ENCODE results near the gene TMX1. TPM values are rescaled to one million over a fixed set of nuclear protein-coding genes. Genes with fewer than 3 reads are reported as not detected.

Gene TMX1
- total RNA-seq, 1 donor from 2014 or later, result 29.9 TPM

- H3K4me3 Mint-ChIP-seq (ENCODE audit: unreplicated experiment), result no peak overlapping the region
- peaks cover 22% of the 10 kb centered on the region for H3K36me3 Mint-ChIP-seq (ENCODE audit: unreplicated experiment)
- no peak overlapping the region for H3K27ac Mint-ChIP-seq (ENCODE audit: unreplicated experiment)
- H3K27me3 Mint-ChIP-seq (ENCODE audit: unreplicated experiment), result no peaks in the 10 kb centered on the region
- no peak for TF ChIP-seq CTCF (IDR thresholded peaks at IDR 0.05)
- H3K9me3 Mint-ChIP-seq (ENCODE audit: unreplicated experiment), result peaks cover 7% of the 10 kb centered on the region
- no peak for DNase-seq (ENCODE audit: extremely low spot score, unreplicated experiment)
- H3K4me1 Mint-ChIP-seq (ENCODE audit: unreplicated experiment), result no peaks in the 10 kb centered on the region
These were observed 20.2 kb downstream of the TMX1 start for GRCh38 chr14:51260225-51260624.

GRCh38 chr14:51261151-51261550 lies 21.1 kb downstream of the TMX1 start:
- H3K27me3 Mint-ChIP-seq (ENCODE audit: unreplicated experiment), result no peaks in the 10 kb centered on the region
- peaks cover 21% of the 10 kb centered on the region for H3K36me3 Mint-ChIP-seq (ENCODE audit: unreplicated experiment)

GRCh38 chr14:51262868-51263267 lies 22.8 kb downstream of the TMX1 start:
- TF ChIP-seq CTCF (IDR thresholded peaks at IDR 0.05), result no peak
- H3K27me3 Mint-ChIP-seq (ENCODE audit: unreplicated experiment), result no peaks in the 10 kb centered on the region
- H3K27ac Mint-ChIP-seq (ENCODE audit: unreplicated experiment), result no peak overlapping the region
- H3K4me3 Mint-ChIP-seq (ENCODE audit: unreplicated experiment), result no peak overlapping the region
- H3K9me3 Mint-ChIP-seq (ENCODE audit: unreplicated experiment), result peaks cover 7% of the 10 kb centered on the region
- no peak for DNase-seq (ENCODE audit: extremely low spot score, unreplicated experiment)
- H3K36me3 Mint-ChIP-seq (ENCODE audit: unreplicated experiment), result peaks cover 19% of the 10 kb centered on the region
- H3K4me1 Mint-ChIP-seq (ENCODE audit: unreplicated experiment), result no peaks in the 10 kb centered on the region

More at GRCh38 chr14:51261151-51261550, 21.1 kb downstream of the TMX1 start:
- peaks cover 7% of the 10 kb centered on the region for H3K9me3 Mint-ChIP-seq (ENCODE audit: unreplicated experiment)
- no peak for DNase-seq (ENCODE audit: extremely low spot score, unreplicated experiment)
- H3K4me3 Mint-ChIP-seq (ENCODE audit: unreplicated experiment), result no peak overlapping the region
- H3K4me1 Mint-ChIP-seq (ENCODE audit: unreplicated experiment), result no peaks in the 10 kb centered on the region
- H3K27ac Mint-ChIP-seq (ENCODE audit: unreplicated experiment), result no peak overlapping the region
- no peak for TF ChIP-seq CTCF (IDR thresholded peaks at IDR 0.05)

- Mint-ChIP-seq H3K4me3 (ENCODE audit: unreplicated experiment) (no peak overlapping the region), H3K36me3 (ENCODE audit: unreplicated experiment) (peaks cover 2% of the 10 kb centered on the region), H3K4me1 (ENCODE audit: unreplicated experiment) (peaks cover 1% of the 10 kb centered on the region), H3K9me3 (ENCODE audit: unreplicated experiment) (no peaks in the 10 kb centered on the region), H3K27ac (ENCODE audit: unreplicated experiment) (no peak overlapping the region), H3K27me3 (ENCODE audit: unreplicated experiment) (no peaks in the 10 kb centered on the region)
- TF ChIP-seq CTCF (IDR thresholded peaks at IDR 0.05), result no peak
- no peak for DNase-seq (ENCODE audit: extremely low spot score, unreplicated experiment)
These were observed 29.6 kb downstream of the TMX1 start for GRCh38 chr14:51269634-51270033.

GRCh38 chr14:51276605-51277004 lies 36.6 kb downstream of the TMX1 start:
- DNase-seq (ENCODE audit: extremely low spot score, unreplicated experiment), result no peak
- Mint-ChIP-seq H3K9me3 (ENCODE audit: unreplicated experiment) (no peaks in the 10 kb centered on the region), H3K27me3 (ENCODE audit: unreplicated experiment) (no peaks in the 10 kb centered on the region), H3K4me3 (ENCODE audit: unreplicated experiment) (no peak overlapping the region), H3K36me3 (ENCODE audit: unreplicated experiment) (no peaks in the 10 kb centered on the region), H3K27ac (ENCODE audit: unreplicated experiment) (no peak overlapping the region), H3K4me1 (ENCODE audit: unreplicated experiment) (peaks cover 10% of the 10 kb centered on the region)
- TF ChIP-seq CTCF (IDR thresholded peaks at IDR 0.05), result no peak

Measured in osteocyte (in vitro differentiated cells).